Measurements from ENCODE around the gene DPYSL5. TPM values are rescaled to one million over a fixed set of nuclear protein-coding genes. Genes with fewer than 3 reads are reported as not detected.

The DPYSL5 gene
- total and polyA plus RNA-seq, 2 of the 8 experiments (the other 6 are each of a cell fraction or from before 2014, with no cell fraction given): 11.9 to 16.4 TPM

DNA sequence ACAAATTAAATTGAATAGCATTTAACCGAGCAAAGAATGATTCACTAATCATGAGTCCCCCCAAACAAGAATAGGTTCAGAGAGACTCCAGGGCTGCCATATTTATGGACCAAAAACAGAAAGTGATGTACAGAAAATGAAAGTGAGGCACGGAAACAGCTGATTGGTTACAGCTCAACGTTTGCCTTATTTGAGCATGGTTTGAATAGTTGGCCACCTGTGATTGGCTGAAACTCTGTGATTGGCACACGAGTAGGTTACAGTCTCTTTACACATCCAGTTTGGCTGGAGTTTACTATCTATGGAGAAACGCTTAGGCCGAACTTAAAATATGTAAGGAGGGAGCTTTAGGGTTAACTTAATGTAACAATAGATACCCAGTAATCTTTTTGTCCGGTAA, 27.0 kb upstream of the DPYSL5 start:
- no peak overlapping the region for H3K4me2 ChIP-seq (ENCODE audit: insufficient read depth in 1 of 2, low read depth in 2 of 2, low read length in 2 of 2)
- no peak overlapping the region for H3K14ac ChIP-seq (ENCODE audit: insufficient read length)
- H3K27ac ChIP-seq (ENCODE audit: low read depth, low read length): no peak overlapping the region
- 89% methylated on average over 7 of the region's 7 CpGs; no CpG with 5 or more reads in 1 of the 2 experiments for WGBS, 2 experiments (ENCODE audit: extremely low coverage in 1 of 2, insufficient coverage in 1 of 2, insufficient read length in 1 of 2, insufficient replicate concordance in 2 of 2, low coverage in 1 of 2, low lambda C conversion rate in 2 of 2, missing lambda C conversion rate in 1 of 2)
- FAIRE-seq (no peak), DNase-seq (ENCODE audit: low read depth in 1 of 2, low spot score in 2 of 2) (no peak)
- H2BK20ac ChIP-seq (ENCODE audit: low read length): no peak overlapping the region
- H3K9me3 ChIP-seq (ENCODE audit: insufficient read depth in 2 of 2, low read depth in 1 of 2, low read length in 1 of 2): no peaks in the 10 kb centered on the region
- H4K8ac ChIP-seq (ENCODE audit: extremely low read depth, insufficient read depth, low read length): no peak overlapping the region
- no peak overlapping the region for H3K4me3 ChIP-seq (ENCODE audit: extremely low read depth in 1 of 4, insufficient read depth in 2 of 4, low read depth in 3 of 4, low read length in 4 of 4)
- H2AK5ac ChIP-seq (ENCODE audit: low read depth, low read length): no peak overlapping the region
- POLR2A ChIA-PET (ENCODE audit: partially characterized antibody): no interaction called here
- no peaks in the 10 kb centered on the region for H3K36me3 ChIP-seq (ENCODE audit: control insufficient read depth in 2 of 4, insufficient read depth in 4 of 4, low read length in 3 of 4)
- H3K9ac ChIP-seq (replicated peaks in 1 of 4; ENCODE audit: extremely low read depth in 1 of 4, low read depth in 3 of 4, low read length in 3 of 4): no peak overlapping the region
- 0 out of 7 replicates have a peak, but pooled peaks cover 0 to 3% (median 0%) of the 10 kb centered on the region in 4 experiments for H3K27me3 ChIP-seq (replicated peaks in 1 of 4; ENCODE audit: control insufficient read depth in 3 of 4, extremely low read depth in 1 of 4, insufficient read depth in 3 of 4, low read length in 3 of 4)
- H3K23me2 ChIP-seq (ENCODE audit: low read depth, low read length): no peaks in the 10 kb centered on the region
- no peak overlapping the region for H3K4ac ChIP-seq (replicated peaks; ENCODE audit: insufficient read length, low read depth, low read length)
- H2BK120ac ChIP-seq (replicated peaks; ENCODE audit: low read depth, low read length): no peak overlapping the region
- H3K18ac ChIP-seq (ENCODE audit: extremely low read depth, low read length): no peak overlapping the region
- H3K56ac ChIP-seq (replicated peaks; ENCODE audit: insufficient read length, low read depth, low read length): no peak overlapping the region
- H4K91ac ChIP-seq (replicated peaks; ENCODE audit: insufficient read length, low read length): no peak overlapping the region
- no peak overlapping the region for H2BK15ac ChIP-seq (ENCODE audit: low read length)
- no peaks in the 10 kb centered on the region for H3K79me2 ChIP-seq (ENCODE audit: control insufficient read depth in 1 of 2, insufficient read depth in 2 of 2, low read length in 2 of 2)
- no peak overlapping the region for H4K5ac ChIP-seq (ENCODE audit: insufficient read length, low read depth, low read length)
- H2BK5ac ChIP-seq (ENCODE audit: low read depth, low read length): no peak overlapping the region
- CTCF ChIA-PET (ENCODE audit: partially characterized antibody): interaction anchor here (0.6 to 2.0 kb wide), 2 partner anchors 37 to 122 kb away, joined by 4 to 5 read pairs; no protein-coding TSS in a partner anchor
- no peak overlapping the region for H3K23ac ChIP-seq (ENCODE audit: insufficient read length)
- no peaks in the 10 kb centered on the region for H3K79me1 ChIP-seq (ENCODE audit: low read depth, low read length)
- 0 out of 7 replicates have a peak, but pooled peaks cover 0 to 2% (median 0%) of the 10 kb centered on the region in 4 experiments for H3K4me1 ChIP-seq (replicated peaks in 1 of 4; ENCODE audit: control insufficient read depth in 3 of 4, insufficient read depth in 4 of 4, low read length in 3 of 4)
- no peak overlapping the region for H2AFZ ChIP-seq (ENCODE audit: low read length)
- H4K20me1 ChIP-seq (replicated peaks in 1 of 2; ENCODE audit: control insufficient read depth in 1 of 2, insufficient read depth in 2 of 2, low read length in 2 of 2): no peaks in the 10 kb centered on the region
- no peak for TF ChIP-seq SAP30 (IDR thresholded peaks at IDR 0.05; ENCODE audit: insufficient read depth, insufficient replicate concordance, low read length)
- H2BK12ac ChIP-seq (ENCODE audit: low read depth, low read length): no peak overlapping the region
